MCF 10A (cell line): ENCODE data around the gene AMPH. TPM values are rescaled to one million over a fixed set of nuclear protein-coding genes. Genes with fewer than 3 reads are reported as not detected.

Experiments
- BruUV-seq: library from RNA; stranded (reverse); fragments of 400-500 nt; replicated peaks from 2 replicates; lab custom pipeline; 2021; lab: Mats Ljungman, UMichigan
- CTCF ChIA-PET: fragments of 300-600 bp; sonication (Branson Sonifier 250); formaldehyde crosslinking; extraction: SDS; loops from one replicate; lab custom pipeline; 2021; ENCODE audit warnings: antibody characterized with exemption, inconsistent platforms; lab: Yijun Ruan, JAX
- POLR2A ChIA-PET: fragments of 300-600, 350-650 bp; sonication (Branson Sonifier 250); formaldehyde crosslinking; extraction: SDS; loops from one replicate; lab custom pipeline; 2020; ENCODE audit warnings: antibody characterized with exemption, inconsistent platforms; lab: Yijun Ruan, JAX
- DNase-seq: peaks from one replicate; pipeline ENCODE4 v3.0.0-alpha.2; 2018; ENCODE audit not compliant: unreplicated experiment
- H3K27ac Mint-ChIP-seq: one replicate; pipeline ENCODE4 v1.8.0; 2022; ENCODE audit warnings: mild to moderate bottlenecking, low read depth, mixed read lengths; ENCODE audit not compliant: unreplicated experiment
- H3K27me3 Mint-ChIP-seq: one replicate; pipeline ENCODE4 v1.8.0; 2022; ENCODE audit warnings: mixed read lengths; ENCODE audit not compliant: insufficient read depth, unreplicated experiment
- H3K36me3 Mint-ChIP-seq: one replicate; pipeline ENCODE4 v1.8.0; 2022; ENCODE audit warnings: mild to moderate bottlenecking, moderate library complexity, mixed read lengths; ENCODE audit not compliant: insufficient read depth, unreplicated experiment
- H3K4me1 Mint-ChIP-seq: one replicate; pipeline ENCODE4 v1.8.0; 2022; ENCODE audit warnings: mixed read lengths; ENCODE audit not compliant: insufficient read depth, unreplicated experiment
- H3K4me3 Mint-ChIP-seq: one replicate; pipeline ENCODE4 v1.8.0; 2022; ENCODE audit warnings: mild to moderate bottlenecking, moderate library complexity, mixed read lengths; ENCODE audit not compliant: unreplicated experiment
- H3K9me3 Mint-ChIP-seq: one replicate; pipeline ENCODE4 v1.8.0; 2022; ENCODE audit warnings: mixed read lengths; ENCODE audit not compliant: unreplicated experiment
- CTCF ChIP-seq: fragments of 200-600 bp; IDR thresholded peaks from one replicate; pipeline ENCODE4 v1.8.0; 2022; ENCODE audit warnings: antibody characterized with exemption, mild to moderate bottlenecking; ENCODE audit not compliant: unreplicated experiment
- intact Hi-C: fragments of 100-400 bp; cut with micrococcal nuclease; formaldehyde crosslinking; loops from 2 replicates; pipeline ENCODE4 v1.14.1; 2022
- total RNA-seq: library from RNA; stranded (reverse); gene quantifications from 2 replicates; pipeline ENCODE4 v1.2.3, GENCODE V29; 2022

AMPH gene
- total RNA-seq, 1 experiment from 2014 or later = 0.63 TPM

- no TSS peak for BruUV-seq
- peaks cover 10% of the 10 kb centered on the region for H3K4me1 Mint-ChIP-seq
Measured at GRCh38 chr7:38465956-38466355, 165.2 kb downstream of the AMPH start.

GRCh38 chr7:38463277-38464225 lies 167.6 kb downstream of the AMPH start:
- BruUV-seq = no TSS peak
- Mint-ChIP-seq H3K36me3 (no peaks in the 10 kb centered on the region), H3K4me1 (peaks cover 10% of the 10 kb centered on the region), H3K9me3 (peaks cover 7% of the 10 kb centered on the region), H3K27me3 (no peaks in the 10 kb centered on the region), H3K27ac (no peak overlapping the region), H3K4me3 (no peak overlapping the region)
- POLR2A ChIA-PET = no interaction called here
- intact Hi-C loops = no loop called here
- no peak for TF ChIP-seq CTCF
- CTCF ChIA-PET = interaction anchor here (0.7 kb wide), 1 partner anchor 52 kb away, joined by 3 read pairs; no protein-coding TSS in a partner anchor
- peak; percentile 73 for DNase-seq

More at GRCh38 chr7:38465956-38466355, 165.2 kb downstream of the AMPH start:
- Mint-ChIP-seq H3K27me3 (no peaks in the 10 kb centered on the region), H3K27ac (no peak overlapping the region), H3K36me3 (no peaks in the 10 kb centered on the region), H3K9me3 (no peaks in the 10 kb centered on the region), H3K4me3 (no peak overlapping the region)
- CTCF ChIA-PET = interaction anchor here (0.6 to 1.0 kb wide), 2 partner anchors 11 to 199 kb away, joined by 3 to 5 read pairs; no protein-coding TSS in a partner anchor
- intact Hi-C loops = no loop called here
- no peak for DNase-seq
- no peak for TF ChIP-seq CTCF
- POLR2A ChIA-PET = interaction anchor here (0.7 kb wide), 1 partner anchor 81 kb away, joined by 4 read pairs; no protein-coding TSS in a partner anchor

- CTCF ChIA-PET = no interaction called here
- no peaks in the 10 kb centered on the region for H3K36me3 Mint-ChIP-seq
- peaks cover 7% of the 10 kb centered on the region for H3K9me3 Mint-ChIP-seq
- POLR2A ChIA-PET = no interaction called here
- H3K27ac Mint-ChIP-seq = no peak overlapping the region
- H3K4me3 Mint-ChIP-seq = no peak overlapping the region
- no peak for TF ChIP-seq CTCF
- H3K27me3 Mint-ChIP-seq = no peaks in the 10 kb centered on the region
- DNase-seq = no peak
- intact Hi-C loops = no loop called here
- BruUV-seq = no TSS peak
- peaks cover 10% of the 10 kb centered on the region for H3K4me1 Mint-ChIP-seq
Measured at GRCh38 chr7:38462819-38463218, 168.4 kb downstream of the AMPH start.

- peaks cover 7% of the 10 kb centered on the region for H3K9me3 Mint-ChIP-seq
- CTCF ChIA-PET = no interaction called here
- POLR2A ChIA-PET = no interaction called here
- intact Hi-C loops = no loop called here
- no TSS peak for BruUV-seq
- TF ChIP-seq CTCF = no peak
- peaks cover 6% of the 10 kb centered on the region for H3K27me3 Mint-ChIP-seq
- no peak for DNase-seq
- peaks cover 10% of the 10 kb centered on the region for H3K4me1 Mint-ChIP-seq
- no peaks in the 10 kb centered on the region for H3K36me3 Mint-ChIP-seq
- no peak overlapping the region for H3K27ac Mint-ChIP-seq
- H3K4me3 Mint-ChIP-seq = no peak overlapping the region
Measured at GRCh38 chr7:38461887-38462286, 169.3 kb downstream of the AMPH start.
